ENCODE data around the gene PAFAH1B1. TPM values are rescaled to one million over a fixed set of nuclear protein-coding genes. Genes with fewer than 3 reads are reported as not detected.
"Not testable (repeated sequence)": the region's sequence is repeated elsewhere in the genome, so short reads cannot be mapped to it uniquely, and the experiment has no call there.

PAFAH1B1 gene
- total RNA-seq, 4 donors from 2014 or later = 99.2 to 106 (median 105) TPM

DNA sequence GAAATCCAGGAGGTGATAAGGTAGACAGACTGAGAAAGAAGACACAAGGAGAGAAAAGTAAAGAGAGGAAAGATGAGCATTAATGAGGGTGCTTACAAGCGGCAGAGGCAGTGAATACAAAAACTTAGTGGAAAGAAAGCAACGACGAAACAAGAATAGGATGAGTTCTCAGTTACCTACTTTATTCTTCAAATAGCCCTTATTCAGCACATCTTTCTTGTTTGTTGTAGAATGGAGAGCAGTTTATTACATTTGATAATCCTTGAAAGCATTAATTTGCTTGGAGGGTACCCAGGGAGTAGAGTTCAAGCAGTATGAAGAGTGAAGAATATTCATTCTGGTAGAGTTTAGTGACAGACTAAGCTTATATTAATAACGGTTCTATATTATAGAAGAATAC is 22.4 kb downstream of the PAFAH1B1 start:
- Histone ChIP-seq H3K4me3 (no peak overlapping the region), H3K9me3 (no peaks in the 10 kb centered on the region), H3K27ac (no peak overlapping the region), H3K4me1 (peaks cover 48 to 59% of the 10 kb centered on the region in 2 donors), H3K36me3 (no peaks in the 10 kb centered on the region), H3K27me3 (no peaks in the 10 kb centered on the region)
- ATAC-seq (no peak), DNase-seq (no peak)
- intact Hi-C loops (cut with DNase I; ENCODE audit: low total_unique reads) = no loop called here
- in situ Hi-C loops (cut with MboI; ENCODE audit: low sequenced_read_pairs in 4 of 4) = no loop called here
- TF ChIP-seq, protein P1, sequence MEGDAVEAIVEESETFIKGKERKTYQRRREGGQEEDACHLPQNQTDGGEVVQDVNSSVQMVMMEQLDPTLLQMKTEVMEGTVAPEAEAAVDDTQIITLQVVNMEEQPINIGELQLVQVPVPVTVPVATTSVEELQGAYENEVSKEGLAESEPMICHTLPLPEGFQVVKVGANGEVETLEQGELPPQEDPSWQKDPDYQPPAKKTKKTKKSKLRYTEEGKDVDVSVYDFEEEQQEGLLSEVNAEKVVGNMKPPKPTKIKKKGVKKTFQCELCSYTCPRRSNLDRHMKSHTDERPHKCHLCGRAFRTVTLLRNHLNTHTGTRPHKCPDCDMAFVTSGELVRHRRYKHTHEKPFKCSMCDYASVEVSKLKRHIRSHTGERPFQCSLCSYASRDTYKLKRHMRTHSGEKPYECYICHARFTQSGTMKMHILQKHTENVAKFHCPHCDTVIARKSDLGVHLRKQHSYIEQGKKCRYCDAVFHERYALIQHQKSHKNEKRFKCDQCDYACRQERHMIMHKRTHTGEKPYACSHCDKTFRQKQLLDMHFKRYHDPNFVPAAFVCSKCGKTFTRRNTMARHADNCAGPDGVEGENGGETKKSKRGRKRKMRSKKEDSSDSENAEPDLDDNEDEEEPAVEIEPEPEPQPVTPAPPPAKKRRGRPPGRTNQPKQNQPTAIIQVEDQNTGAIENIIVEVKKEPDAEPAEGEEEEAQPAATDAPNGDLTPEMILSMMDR (IDR thresholded peaks at IDR 0.05 in 4 of 5, conservative IDR thresholded peaks at IDR 0.05 in 1 of 5) = no peak
- no peak for TF ChIP-seq POLR2A (IDR thresholded peaks at IDR 0.05)

DNA sequence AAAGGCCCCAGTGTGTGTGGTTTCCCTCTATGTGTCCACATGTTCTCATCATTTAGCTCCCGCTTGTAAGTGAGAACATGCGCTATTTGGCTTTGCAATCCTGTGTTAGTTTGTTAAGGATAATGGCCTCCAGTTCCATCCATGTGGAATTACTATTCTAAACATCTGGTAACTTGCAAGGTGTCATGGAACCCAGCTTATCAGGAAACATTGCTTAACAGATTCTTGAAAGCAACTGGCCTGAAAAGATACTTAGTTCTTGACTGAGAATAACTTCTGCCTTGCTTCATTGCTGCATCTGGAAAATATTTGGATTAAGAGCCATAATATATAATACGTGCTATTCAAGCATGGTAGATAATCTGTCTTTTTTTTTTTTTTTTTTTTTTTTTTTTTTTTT is 27.8 kb downstream of the PAFAH1B1 start:
- Histone ChIP-seq H3K4me1 (peaks cover 49 to 52% of the 10 kb centered on the region in 2 donors), H3K4me3 (no peak overlapping the region), H3K9me3 (no peaks in the 10 kb centered on the region), H3K27me3 (no peaks in the 10 kb centered on the region), H3K27ac (no peak overlapping the region), H3K36me3 (no peaks in the 10 kb centered on the region)
- intact Hi-C loops (cut with DNase I; ENCODE audit: low total_unique reads) = loop anchor here (2.0 kb wide), 1 partner anchor 18 kb away; no protein-coding TSS in a partner anchor
- TF ChIP-seq POLR2A (IDR thresholded peaks at IDR 0.05) = no peak
- TF ChIP-seq, protein P1 (IDR thresholded peaks at IDR 0.05 in 4 of 5, conservative IDR thresholded peaks at IDR 0.05 in 1 of 5) = no peak
- no peak for ATAC-seq
- in situ Hi-C loops (cut with MboI; ENCODE audit: low sequenced_read_pairs in 4 of 4) = no loop called here
- no peak for DNase-seq

DNA sequence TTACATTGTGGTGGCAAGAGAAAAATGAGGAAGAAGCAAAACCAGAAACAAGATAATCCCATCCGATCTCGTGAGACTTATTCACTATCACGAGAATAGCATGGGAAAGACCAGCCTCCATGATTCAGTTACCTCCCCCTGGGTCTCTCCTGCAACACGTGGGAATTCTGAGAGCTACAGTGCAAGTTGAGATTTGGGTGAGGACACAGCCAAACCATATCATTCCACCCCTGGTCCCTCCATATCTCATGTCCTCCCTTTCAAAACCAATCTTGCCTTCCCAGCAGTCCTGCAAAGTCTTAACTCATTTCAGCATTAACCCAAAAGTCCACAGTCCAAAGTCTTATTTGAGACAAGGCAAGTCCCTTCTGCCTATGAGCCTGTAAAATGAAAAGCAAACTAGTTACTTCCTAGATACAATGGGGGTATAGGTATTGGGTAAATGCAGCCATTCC is 28.5 kb downstream of the PAFAH1B1 start:
- H3K36me3 ChIP-seq; H3K4me3 ChIP-seq; H3K9me3 ChIP-seq; DNase-seq; ATAC-seq; H3K27me3 ChIP-seq; in situ Hi-C loops (cut with MboI; ENCODE audit: low sequenced_read_pairs in 4 of 4): not testable (repeated sequence)
- peak overlapping the region in 1 of 4 donors; percentile 14 for H3K27ac ChIP-seq
- intact Hi-C loops (cut with DNase I; ENCODE audit: low total_unique reads) = loop anchor here (2.0 kb wide), 1 partner anchor 19 kb away; no protein-coding TSS in a partner anchor
- peaks cover 42 to 45% of the 10 kb centered on the region in 2 donors for H3K4me1 ChIP-seq

DNA sequence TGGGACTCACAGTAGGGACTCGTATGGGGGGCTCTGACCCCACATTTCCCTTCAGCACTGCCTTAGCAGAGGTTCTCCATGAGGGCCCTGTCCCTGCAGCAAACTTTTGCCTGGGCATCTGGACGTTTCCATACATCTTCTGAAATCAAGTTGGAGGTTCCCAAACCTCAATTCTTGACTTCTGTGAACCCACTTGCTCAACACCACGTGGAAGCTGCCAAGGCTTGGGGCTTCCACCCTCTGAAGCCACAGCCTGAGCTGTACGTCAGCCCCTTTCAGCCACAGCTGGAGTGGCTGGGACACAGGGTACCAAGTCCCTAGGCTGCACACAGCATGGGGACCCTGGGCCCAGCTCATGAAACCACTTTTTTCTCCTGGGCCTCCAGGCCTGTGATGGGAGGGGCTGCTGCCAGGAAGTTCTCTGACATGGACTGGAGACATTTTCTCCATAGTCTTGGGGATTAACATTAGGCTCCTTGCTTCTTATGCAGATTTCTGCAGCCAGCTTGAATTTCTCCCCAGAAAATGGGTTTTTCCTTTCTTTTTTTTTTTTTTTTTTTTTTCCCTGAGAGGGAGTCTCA is 29.4 kb downstream of the PAFAH1B1 start:
- H3K36me3 ChIP-seq; in situ Hi-C loops (cut with MboI; ENCODE audit: low sequenced_read_pairs in 4 of 4); ATAC-seq; H3K9me3 ChIP-seq; H3K4me3 ChIP-seq; H3K27me3 ChIP-seq; intact Hi-C loops (cut with DNase I; ENCODE audit: low total_unique reads); DNase-seq: not testable (repeated sequence)
- Histone ChIP-seq H3K4me1 (peaks cover 34 to 40% of the 10 kb centered on the region in 2 donors), H3K27ac (peak overlapping the region in 1 of 4 donors; percentile 10)

DNA sequence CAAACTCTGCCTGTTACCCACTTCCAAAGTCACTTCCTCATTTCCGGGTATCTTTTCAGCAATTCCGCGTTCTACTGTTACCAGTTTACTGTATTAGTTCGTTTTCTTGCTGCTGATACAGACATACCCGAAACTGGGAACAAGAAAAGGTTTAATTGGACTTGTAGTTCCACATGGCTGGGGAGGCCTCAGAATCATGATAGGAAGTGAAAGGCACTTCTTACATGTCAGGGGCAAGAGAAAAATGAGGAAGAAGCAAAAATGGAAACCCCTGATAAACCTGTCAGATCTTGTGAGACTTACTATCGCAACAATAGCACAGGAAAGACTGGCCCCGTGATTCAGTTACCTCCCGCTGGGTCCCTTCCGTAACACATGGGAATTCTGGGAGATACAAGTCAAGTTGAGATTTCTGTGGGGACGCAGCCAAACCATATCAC is 30.9 kb downstream of the PAFAH1B1 start:
- TF ChIP-seq, protein P1 (IDR thresholded peaks at IDR 0.05 in 4 of 5, conservative IDR thresholded peaks at IDR 0.05 in 1 of 5) = no peak
- TF ChIP-seq POLR2A (IDR thresholded peaks at IDR 0.05) = no peak
- DNase-seq (no peak), ATAC-seq (no peak)
- Histone ChIP-seq H3K4me3 (no peak overlapping the region), H3K36me3 (no peaks in the 10 kb centered on the region), H3K4me1 (peaks cover 34 to 43% of the 10 kb centered on the region in 2 donors), H3K27ac (peak overlapping the region in 3 of 4 donors; percentile 35 to 40 (median 35)), H3K9me3 (no peaks in the 10 kb centered on the region), H3K27me3 (no peaks in the 10 kb centered on the region)
- in situ Hi-C loops (cut with MboI; ENCODE audit: low sequenced_read_pairs in 4 of 4) = no loop called here
- intact Hi-C loops (cut with DNase I; ENCODE audit: low total_unique reads) = no loop called here

DNA sequence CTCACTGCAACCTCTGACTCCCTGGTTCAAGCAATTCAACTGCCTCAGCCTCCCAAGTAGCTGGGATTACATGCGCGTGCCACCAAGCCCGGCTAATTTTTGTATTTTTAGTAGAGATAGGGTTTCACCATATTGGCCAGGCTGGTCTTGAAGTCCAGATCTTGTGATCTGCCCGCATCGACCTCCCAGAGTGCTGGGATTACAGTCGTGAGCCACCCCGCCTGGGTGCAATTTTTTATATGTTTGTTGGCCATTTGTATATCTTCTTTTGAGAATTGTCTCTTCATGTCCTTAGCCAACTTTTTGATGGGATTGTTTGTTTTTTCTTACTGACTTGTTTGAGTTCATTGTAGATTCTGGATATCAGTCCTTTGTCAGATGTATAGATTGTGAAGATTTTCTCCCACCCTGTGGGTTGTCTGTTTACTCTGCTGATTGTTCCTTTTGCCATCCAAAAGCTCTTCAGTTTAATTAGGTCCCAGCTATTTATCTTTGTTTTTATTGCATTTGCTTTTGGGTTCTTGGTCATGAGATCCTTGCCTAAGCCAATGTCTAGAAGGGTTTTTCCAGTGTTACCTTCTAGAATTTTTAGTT is 33.3 kb downstream of the PAFAH1B1 start:
- intact Hi-C loops (cut with DNase I; ENCODE audit: low total_unique reads); in situ Hi-C loops (cut with MboI; ENCODE audit: low sequenced_read_pairs in 4 of 4); H3K27me3 ChIP-seq; H3K9me3 ChIP-seq; H3K4me3 ChIP-seq; H3K36me3 ChIP-seq: not testable (repeated sequence)
- H3K4me1 ChIP-seq = peaks cover 43 to 53% of the 10 kb centered on the region in 2 donors
- DNase-seq (peak in 1 of 2 donors; percentile 58), ATAC-seq (peak in 1 of 2 donors; percentile 46)
- peak overlapping the region in 3 of 4 donors; percentile 92 to 93 (median 93) for H3K27ac ChIP-seq

DNA sequence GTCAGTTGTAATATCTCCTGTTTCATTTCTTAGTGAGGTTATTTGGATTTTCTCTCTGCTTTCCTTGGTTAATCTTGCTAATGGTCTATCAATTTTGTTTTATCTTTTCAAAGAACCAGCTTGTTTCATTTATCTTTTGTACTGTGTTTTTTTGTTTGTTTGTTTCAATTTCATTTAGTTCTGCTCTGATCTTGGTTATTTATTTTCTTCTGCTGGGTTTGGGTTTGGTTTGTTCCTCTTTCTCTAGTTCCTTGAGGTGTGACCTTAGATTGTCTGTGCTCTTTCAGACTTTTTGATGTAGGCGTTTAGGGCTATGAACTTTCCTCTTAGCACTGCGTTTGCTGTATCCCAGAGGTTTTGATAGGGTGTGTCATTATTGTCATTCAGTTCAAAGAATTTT is 35.5 kb downstream of the PAFAH1B1 start:
- DNase-seq; intact Hi-C loops (cut with DNase I; ENCODE audit: low total_unique reads); H3K27me3 ChIP-seq; in situ Hi-C loops (cut with MboI; ENCODE audit: low sequenced_read_pairs in 4 of 4); H3K9me3 ChIP-seq; ATAC-seq; H3K36me3 ChIP-seq; H3K4me3 ChIP-seq: not testable (repeated sequence)
- H3K27ac ChIP-seq = peak overlapping the region in 3 of 4 donors; percentile 92 to 93 (median 93)
- H3K4me1 ChIP-seq = peaks cover 61 to 67% of the 10 kb centered on the region in 2 donors
